Daoy (cell line): ENCODE data around the gene SPARCL1. TPM values are rescaled to one million over a fixed set of nuclear protein-coding genes. Genes with fewer than 3 reads are reported as not detected.
A peak's percentile ranks its signal among the peaks of the same experiment; 100 is the strongest.

Experiments
- DNase-seq: peaks from one replicate; pipeline ENCODE4 v3.0.0-alpha.2; 2015; ENCODE audit warnings: low read depth
- total RNA-seq: library from RNA; depleted of rRNA; stranded (reverse); fragments of >200 nt; shearing (Covaris generic); gene quantifications from 2 replicates; pipeline ENCODE4 v1.2.3, GENCODE V29; 2014

SPARCL1 gene
- total RNA-seq, 1 experiment from 2014 or later = not detected

DNA sequence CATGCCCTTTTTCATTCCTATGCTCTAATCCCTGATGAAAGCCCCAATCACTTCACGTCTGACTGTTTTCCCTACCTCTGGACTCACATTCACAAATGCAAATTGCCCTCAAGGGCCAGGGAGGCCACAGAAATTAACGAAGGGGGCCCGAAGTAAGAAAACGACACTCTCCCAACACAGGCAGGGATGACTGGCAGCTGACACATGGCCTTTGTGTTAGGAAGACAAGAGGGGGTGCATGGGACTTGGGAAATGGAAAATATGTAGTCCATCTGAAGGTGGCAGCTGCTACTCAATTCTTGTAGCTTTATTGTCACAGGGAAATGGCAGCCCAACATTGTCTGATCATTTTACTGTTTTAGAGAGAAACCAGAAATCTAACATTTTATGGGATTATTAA, 12.3 kb upstream of the SPARCL1 start:
- no peak for DNase-seq

DNA sequence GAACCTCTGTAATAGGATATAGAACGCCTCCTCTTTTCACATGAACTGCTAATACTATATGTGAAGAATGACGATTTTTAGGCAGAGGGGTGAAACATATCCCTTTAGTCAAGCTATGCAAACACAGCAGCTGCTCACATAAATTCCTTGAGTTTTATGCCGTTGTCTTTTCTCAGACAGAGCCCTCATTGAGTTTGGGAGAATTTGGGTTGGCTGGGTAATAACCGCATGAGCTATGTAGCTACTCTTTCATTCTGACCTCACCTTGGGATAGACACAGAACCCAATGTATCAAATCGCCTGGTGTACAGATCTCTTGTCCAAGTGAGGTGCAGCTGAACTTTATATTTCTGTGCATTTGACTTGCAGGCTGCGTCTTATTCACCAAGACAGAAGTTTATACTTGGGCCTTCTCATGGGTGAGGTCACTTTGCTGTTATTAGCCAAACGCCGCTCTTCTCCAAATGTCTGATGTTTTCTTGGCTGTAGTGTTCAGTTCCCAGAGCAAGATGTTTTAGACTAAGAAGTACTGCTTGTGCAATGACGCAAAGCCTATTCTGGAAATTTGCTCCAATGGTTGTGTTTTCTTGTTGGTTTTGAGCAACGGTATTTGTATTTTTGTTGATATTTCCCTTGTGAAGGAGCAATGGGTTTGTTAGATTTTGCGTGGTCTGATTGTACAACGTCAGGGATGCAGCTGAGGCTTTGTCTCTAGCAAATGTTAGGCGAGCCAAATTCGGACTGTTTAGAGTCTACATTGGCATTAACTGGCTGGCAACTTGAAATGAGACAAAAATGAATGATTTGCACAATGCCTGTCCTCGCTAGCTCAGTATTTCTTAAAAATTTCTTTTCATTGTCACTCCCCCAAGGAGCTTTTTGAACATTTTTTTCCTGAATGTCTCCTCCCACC, 11.2 kb upstream of the SPARCL1 start:
- no peak for DNase-seq

DNA sequence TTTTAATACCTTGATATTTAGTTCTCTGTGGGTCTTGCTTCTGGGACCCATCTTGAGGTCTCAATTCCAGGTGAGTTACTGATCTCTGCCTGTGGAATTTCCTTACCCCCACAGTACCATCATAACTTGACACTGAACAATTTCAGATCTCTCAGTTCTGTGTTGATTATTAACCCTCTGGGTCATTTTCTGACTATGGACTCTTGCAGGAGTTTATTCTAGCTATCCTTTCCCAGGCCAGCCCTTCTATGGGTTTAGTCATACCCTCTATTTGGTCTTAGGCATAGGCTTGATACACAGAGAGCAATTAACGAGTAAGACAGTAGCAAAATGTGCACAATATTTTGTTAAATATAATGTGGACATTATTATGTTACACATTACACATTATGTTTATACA, 3.7 kb upstream of the SPARCL1 start:
- no peak for DNase-seq

DNA sequence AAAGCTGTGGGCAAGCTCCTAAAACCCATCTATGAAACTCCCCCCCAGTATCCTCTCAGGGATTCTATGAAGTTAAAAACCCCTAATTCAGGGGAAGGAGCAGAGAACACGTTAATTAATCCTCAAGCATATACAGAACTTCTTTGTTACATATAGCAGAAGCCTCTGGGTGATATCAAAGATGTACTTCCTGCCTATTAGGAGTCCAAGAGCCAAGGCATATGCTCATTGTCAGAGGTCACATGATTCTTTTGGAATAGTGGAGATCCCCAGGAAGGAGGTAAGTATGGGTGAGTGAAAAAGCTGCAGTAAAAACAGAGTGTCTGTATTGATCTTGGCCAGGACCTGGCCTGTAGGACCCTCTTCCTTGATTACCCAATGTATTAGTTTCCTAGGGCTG, 2.9 kb upstream of the SPARCL1 start:
- DNase-seq = no peak

DNA sequence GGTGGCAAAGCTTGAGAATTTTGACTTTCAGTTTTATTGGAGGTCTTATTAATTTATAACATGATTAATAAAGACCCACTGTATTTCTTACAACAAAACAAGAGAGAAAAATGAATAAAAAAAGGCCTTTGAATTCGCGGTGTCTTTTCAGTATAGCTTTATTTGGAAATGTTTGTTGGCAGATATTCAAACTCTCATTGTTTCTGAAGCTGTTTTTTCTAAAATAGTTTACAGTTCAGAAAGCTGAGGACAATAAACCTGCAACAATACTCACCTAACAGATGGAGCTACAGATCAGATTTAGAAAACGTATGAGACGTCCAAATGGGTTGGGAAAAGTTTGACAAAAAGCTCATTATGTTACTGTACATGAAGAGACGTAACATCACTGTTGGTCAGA, 2.4 kb upstream of the SPARCL1 start:
- no peak for DNase-seq

DNA sequence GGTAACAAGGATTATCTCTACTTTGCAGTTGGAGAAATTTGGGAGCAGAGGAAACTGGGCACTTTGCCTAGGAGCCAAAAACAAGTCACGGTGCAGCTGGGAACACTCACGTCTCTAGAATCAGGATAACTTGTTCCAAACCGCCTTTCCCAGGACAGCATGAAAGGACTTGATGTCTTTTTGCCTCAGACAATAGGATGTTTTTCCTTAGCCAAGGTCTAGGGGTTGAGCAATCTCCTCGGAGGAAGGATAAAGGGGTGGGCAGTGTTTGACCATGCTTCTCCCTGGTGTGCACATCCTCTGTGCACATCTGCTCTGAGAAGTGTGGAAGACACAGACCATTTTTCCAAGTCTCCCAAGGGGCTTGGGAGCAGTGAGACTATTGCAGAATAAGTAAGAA, 1.7 kb upstream of the SPARCL1 start:
- no peak for DNase-seq

DNA sequence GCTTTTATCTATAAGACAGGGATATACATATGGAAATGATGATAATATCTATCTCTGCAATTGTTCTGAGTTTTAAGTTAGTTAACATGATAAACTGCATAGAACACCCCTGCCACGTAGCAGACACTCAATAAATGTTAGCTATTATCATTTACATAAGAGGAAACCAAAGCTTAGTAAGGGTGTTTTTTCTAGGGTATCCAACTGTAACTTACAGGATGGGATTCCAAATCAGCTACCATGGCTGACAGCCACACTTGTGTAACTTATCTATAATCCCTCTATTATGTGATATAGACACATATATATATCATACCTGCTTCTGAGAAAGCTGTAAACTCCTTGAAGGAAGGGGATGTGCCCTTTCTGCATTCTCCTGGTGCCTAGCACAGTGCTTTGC, 1.1 kb upstream of the SPARCL1 start:
- DNase-seq = no peak

DNA sequence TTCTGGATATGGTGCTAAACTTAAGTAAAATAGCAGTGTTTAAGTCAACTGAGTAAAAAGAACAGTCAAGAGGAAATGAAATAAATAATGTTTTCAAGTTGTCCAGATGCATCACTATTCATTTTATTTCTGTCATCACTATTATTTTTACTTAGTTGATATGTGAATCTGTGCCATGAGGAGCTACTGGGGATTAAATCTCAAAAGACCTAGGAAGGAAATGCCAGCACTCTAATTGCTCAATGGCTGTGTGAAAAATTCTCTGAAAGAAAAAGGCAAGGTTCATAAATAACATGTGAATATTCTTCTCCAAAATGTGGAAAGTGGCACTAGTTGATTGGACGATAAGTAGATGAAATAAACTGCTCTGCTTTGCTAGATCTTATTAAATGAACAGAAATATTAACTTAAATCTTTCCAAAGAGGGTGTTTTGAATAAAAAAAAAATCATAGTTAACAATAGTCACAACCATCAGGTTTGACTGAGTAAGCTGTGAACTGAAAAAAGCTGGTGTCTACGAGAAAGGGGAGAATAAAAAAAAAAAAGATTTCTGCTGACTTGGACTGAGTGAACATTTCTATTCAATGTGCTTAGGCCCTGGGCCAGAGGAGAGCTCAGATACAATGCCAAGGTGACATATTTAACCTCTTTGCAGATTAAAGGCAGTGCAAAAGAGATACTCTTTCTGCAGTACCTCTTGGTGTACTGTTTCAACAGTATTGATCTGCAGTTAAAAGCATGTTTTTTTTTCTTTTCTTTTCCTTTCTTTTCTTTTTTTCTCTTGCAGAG, 1.6 kb downstream of the SPARCL1 start:
- DNase-seq = no peak

DNA sequence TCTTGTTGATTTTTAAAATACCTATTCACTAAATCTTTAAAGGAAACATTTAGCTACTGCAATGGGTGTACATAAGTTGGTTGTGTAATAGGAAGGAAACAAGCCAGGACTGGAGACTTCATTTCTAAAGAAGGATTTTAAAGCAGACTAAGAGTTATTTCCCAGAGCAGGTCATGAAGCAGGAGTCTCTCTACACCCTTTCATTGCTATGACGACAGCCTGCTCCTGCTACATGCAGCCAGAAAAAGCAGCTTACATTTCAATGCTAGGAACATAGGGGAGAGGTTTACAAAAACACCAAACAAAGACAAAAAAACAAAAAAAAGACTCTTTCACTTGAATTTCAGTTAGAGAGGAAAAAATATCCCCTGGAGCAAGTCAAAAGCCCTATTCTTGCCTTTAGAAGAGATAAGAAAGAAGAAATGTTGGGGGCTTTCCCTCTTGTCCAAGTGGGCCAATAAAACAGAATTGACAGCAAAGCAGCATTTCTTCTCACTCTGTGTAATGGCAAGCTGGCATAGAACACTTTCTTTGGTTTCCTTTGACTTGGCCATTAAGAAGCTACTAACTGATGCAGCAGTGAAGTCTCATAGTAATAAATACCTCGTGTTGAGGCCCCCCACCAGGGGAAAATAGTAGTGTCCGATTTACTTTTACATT, 3.4 kb downstream of the SPARCL1 start:
- DNase-seq = no peak

DNA sequence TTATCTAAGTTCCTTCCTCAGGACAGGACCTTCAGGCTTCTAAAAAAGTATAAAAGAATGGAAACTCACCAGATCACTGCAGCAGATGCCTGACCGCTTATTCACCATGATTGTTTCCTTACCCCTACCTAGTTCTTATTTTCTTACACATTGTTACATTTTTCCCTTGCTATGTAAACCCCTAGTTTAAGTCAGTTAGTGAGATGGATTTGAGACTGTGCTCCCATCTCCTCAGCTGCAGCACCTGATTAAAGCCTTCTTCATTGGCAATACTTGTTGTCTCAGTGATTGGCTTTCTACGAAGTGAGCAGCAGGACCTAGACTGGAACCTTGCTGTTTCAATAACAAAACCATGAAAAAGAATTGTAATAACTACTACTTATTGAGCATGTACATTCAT, 4.7 kb downstream of the SPARCL1 start:
- no peak for DNase-seq

DNA sequence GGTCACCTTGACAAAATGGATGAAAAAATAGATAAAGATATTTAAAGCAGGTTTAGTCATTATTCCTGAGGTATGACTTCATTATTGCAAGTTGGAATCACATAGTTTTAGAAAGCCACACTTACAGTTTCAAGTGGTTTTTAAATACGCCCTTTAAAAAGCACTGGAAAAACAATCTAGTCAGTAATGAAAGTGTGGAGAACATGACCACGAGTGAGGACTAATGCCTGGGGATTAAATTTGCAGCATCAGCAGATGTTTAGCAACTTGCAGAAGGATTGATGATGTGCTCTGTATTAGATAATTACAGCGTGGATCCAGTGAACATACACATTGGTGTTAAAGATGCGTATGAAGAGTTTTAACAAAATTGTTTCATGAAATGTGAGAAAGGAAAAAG, 5.9 kb downstream of the SPARCL1 start:
- no peak for DNase-seq

DNA sequence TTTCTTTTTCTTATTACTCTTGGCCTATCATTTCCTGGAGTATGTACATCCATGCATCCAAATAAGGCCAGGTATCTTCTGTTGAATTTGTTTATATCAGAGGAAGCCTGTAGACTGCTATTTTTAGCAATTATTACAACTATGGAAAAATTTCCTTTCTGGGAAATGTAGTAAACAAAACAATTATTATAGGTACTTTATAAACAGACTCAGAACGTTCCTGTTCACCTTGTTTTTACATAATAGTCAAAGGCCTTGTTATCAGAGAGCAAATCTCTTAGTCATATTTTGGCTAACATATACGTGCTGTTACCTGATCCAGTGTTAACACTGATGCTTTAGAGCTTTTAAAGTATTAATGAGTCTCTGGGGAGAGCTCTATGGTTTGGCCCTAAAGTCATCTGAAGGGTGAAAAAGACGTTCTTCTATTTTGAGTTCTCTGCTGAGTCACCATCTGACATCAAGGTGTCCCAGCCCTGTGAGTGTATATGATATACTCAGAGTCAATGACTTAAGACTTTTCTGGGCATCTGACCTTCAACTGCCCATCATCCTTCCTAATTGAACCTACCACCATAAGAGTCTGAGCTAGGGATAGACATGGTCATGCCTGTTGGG, 7.3 kb downstream of the SPARCL1 start:
- peak; percentile 13 for DNase-seq

DNA sequence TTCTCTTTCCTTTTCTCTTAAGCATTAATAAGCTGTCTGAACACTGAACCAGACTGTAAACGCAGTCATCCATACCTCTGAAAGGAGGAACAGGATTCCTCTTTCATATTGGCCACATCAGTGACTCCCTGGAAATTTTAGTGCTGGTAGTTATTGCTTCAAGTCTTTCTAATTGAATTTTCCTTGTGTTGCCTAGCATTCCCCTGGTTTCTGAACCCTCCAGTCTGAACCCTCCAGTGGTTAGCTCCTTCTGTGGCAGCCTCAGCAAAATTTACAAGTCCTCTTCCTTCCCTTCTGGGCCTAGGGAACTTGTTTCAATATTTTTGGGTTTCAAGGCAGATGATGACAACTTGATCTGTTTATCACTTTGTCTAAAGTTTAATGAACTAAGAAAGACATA, 7.9 kb downstream of the SPARCL1 start:
- no peak for DNase-seq

DNA sequence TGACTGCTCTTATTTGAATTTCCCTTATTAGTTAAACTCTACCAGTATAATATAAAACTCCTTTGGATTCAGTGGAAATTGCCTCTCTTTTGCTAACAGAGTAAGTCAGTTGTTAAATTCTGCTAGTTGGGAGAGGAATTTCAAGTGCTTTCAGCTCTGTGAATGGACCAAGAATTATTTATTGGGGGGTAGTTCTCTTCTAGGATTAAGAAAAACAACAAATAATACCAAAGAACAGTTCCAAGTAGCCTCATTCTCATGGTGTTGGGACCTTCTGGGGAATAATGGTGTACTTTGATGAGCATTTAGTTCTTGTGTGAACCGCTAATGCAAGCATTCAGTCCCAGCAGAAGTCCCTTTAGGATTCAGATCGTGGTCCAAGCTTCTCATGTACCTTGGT, 11.6 kb downstream of the SPARCL1 start:
- no peak for DNase-seq

DNA sequence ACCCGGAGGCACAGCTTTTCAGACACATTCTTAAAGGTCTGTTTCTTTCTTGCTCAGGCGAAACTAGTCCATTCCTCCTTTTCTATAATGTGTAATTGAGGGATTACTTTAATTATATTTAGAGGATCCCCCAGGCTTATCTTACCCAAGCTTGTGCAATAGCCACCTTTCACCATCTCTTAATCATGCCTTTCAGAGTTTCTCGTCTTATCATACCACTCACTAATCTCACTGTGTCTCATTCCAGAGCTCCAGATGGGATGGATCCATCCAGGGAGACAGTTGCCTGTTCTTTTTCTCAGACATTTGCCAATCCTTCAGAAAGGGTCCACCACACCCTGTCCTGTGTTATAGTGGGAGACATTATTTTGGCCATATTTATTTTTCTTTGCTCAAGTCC, 12.5 kb downstream of the SPARCL1 start:
- DNase-seq = no peak

DNA sequence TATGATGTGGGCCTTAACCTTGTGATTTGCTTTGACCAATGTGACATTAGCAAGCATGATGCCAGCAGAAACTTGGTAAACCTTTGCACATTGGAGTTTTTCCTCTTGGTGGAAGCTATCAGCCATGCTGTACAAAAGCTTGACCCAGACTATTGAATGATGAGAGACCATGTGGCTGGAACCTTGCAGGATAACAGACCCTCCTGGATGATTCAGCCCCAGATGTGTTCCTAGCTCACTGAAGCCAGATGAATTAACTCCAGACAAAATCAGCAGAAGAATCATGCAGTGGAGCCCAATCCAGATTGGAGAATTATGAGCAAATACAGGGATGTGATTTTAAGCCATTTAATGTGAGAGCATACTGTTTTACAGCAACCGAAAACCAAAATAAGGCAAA, 16.8 kb downstream of the SPARCL1 start:
- no peak for DNase-seq

DNA sequence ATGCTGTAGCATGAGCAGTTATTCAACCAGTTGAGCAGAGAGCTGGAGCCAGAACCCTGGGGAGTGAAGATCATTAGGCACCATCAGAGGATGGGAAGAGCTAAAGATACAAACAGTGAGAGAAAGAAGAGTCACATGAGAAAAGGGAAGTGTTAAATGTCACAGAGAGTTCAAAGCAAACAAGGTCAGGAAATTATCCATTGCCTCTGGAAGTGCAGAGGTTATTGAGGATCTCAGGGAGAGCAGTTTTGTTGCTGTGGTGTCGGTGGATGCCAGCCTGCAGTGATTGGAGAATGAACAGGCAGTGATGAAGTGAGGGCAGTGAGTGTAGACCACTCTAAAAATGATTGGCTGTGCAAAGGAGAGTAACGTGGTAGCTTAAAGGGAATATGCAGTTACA, 17.7 kb downstream of the SPARCL1 start:
- no peak for DNase-seq

DNA sequence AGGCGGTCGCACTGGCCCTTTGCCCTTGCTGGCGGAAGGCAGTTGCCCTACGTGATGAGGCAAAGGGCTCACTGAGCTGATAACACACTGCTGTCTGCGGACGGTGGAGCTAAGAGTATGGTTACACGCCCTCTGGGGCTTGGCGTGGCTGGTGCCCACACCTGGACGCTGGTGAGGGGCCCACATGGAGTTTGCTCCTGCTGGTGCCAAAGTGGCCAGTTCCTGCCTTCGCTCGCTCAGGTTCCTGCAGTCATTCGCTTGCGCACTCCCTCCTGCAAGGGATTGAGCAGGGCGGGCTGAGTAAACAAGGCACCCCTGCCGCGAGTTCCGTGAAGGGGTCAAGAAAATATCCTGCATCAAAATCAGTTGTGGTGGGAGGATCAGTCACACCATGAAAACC, 18.4 kb downstream of the SPARCL1 start:
- no peak for DNase-seq

DNA sequence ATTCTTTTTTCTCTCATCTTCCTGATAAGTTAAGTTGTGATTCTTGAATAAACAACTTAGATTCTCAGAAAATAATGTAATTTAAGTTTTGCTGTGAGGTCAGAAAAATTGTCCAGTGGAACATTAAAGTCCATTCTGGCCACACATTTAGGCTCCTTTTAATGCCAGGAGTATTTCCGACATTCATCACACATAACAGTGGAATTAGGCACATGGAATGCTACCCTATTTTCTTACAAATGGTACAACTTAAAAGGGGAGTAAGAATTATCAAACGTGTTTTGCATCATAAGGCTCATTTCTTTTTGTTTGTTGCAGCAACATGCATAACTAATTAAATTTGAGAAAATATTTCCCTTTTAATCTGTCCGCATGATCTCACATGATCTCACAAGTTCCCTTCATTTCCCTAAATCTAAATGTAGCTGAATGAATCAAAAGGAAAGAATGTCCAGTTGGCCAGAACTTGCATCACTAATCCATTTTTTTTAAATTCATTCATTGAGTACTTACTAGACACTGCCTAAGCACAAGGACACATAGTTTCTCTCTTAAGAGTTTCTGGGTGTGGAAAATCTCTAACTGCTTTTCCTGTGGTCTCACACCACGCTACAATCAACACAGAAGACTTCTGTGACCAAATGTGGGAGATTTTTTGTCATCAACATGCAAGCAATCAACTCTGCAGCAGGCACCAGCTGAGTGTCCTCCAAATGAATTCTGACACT, 22.0 kb downstream of the SPARCL1 start:
- no peak for DNase-seq

DNA sequence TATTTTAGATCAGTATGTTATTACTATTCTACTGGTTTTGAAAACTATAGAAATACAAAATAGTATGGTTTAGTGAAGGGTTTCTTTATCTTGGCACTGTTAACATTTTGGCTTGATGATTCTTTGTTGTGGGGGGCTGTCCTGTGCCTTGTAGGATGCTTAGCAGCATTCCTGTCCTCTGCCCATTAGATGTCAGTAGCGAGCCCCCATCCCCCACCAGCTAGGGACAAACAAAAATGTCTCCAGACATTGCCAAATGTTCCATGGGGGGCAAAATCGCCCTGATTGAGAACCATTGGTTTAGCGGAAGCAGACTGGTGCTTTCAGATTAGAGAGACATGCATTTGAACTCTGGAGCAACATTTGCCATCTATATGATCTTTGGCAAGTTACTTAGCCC, 23.3 kb downstream of the SPARCL1 start:
- no peak for DNase-seq

DNA sequence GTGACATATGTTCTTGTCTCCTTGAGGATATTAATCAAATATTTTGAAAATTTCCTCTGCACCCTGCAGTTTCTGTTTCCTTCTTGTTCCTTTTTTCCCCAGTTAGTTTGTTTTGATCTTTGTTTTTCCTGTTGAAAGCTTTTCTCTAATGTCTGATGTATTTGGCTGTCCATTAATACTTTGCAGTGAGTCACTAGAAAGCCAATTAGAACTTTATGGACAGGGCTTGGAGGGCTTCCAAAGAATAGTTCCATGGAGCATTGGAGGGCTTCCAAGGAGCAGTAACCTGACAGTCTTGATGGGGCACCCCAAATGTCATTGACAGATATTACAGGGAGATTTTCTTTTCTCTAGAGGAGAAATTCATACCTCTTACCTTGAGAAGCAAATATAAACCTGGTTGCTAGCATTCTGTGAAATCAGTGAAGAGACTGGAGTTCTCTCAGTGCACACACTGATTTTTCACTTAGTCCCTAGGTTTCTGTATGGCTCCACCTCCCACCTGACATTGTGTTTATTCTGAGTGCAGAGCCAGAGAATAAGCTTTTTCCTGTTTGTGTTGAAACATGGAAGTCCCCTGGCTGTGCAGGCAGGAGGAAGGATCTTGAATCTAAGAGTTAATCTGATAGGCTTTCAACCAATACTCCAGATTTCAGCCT, 26.5 kb downstream of the SPARCL1 start:
- peak; percentile 3 for DNase-seq
